Measurements from ENCODE around the gene GET4. TPM values are rescaled to one million over a fixed set of nuclear protein-coding genes. Genes with fewer than 3 reads are reported as not detected.
"Not testable (repeated sequence)": the region's sequence is repeated elsewhere in the genome, so short reads cannot be mapped to it uniquely, and the experiment has no call there.

The GET4 gene
- polyA plus RNA-seq, 2 donors = 43.2 to 44.5 TPM

DNA sequence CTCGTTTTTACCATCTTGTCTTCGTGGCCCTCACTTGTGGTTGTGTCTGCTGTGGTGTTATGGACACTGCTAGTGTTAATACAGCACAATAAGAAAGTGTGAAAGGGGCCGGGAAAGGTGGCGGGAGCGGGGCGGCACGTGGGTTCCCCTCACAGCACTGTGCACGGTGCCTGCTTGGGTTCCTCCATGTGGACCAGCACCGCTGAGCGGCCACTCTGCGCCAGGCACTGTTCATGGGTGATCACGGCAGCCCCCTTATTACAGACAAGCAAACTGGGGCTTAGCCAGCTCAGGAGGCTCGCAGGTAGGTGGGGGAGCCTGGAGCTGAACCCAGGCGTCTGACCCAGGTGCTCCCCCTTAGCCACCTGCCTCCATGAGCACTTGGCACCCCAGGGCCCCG, 31.8 kb upstream of the GET4 start:
- Histone ChIP-seq H3K36me3 (ENCODE audit: control insufficient read depth in 2 of 2, insufficient read depth in 2 of 2, low read length in 1 of 2) (peaks cover 21 to 37% of the 10 kb centered on the region in 2 donors), H3K27me3 (ENCODE audit: control insufficient read depth in 1 of 2, insufficient read depth in 2 of 2, low read length in 2 of 2) (no peaks in the 10 kb centered on the region), H3K27ac (ENCODE audit: low read depth in 2 of 2, low read length in 1 of 2) (no peak overlapping the region), H3K4me1 (ENCODE audit: control insufficient read depth in 2 of 2, insufficient read depth in 2 of 2, low read length in 1 of 2) (no peaks in the 10 kb centered on the region), H3K4me3 (ENCODE audit: low read depth in 1 of 2, low read length in 2 of 2) (no peak overlapping the region), H3K9me3 (ENCODE audit: control insufficient read depth in 2 of 2, insufficient read depth in 1 of 2, low read depth in 1 of 2, low read length in 1 of 2) (no peaks in the 10 kb centered on the region)
- WGBS, 2 donors = 94 to 95% methylated on average over 15 of the region's 15 CpGs

DNA sequence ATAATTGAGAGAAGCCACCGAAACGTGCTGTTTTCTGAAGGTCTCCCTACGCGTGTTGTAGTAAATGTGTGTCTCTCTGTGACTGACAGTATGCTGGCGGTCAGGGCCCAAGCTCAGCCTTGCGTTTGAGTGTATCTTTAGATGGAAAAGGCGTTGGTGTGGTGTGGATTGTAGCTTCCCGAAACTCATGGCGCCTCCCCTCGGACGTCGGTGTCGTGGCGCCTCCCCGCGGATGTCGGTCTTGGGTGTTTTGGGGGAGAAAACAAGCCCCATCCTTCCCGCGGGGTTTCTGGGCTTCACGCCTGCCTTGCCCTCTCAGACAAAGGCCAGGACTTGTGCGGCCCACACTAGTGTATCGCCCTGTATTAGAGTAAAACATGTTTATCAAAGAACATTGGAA, 31.3 kb upstream of the GET4 start:
- peak overlapping the region in 1 of 2 donors; percentile 35 for H3K27ac ChIP-seq (ENCODE audit: low read depth in 2 of 2, low read length in 1 of 2)
- no peaks in the 10 kb centered on the region for H3K9me3 ChIP-seq (ENCODE audit: control insufficient read depth in 2 of 2, insufficient read depth in 1 of 2, low read depth in 1 of 2, low read length in 1 of 2)
- 90 to 93% methylated on average over 22 of the region's 22 CpGs for WGBS, 2 donors
- peaks cover 25 to 40% of the 10 kb centered on the region in 2 donors for H3K36me3 ChIP-seq (ENCODE audit: control insufficient read depth in 2 of 2, insufficient read depth in 2 of 2, low read length in 1 of 2)
- H3K4me1 ChIP-seq (ENCODE audit: control insufficient read depth in 2 of 2, insufficient read depth in 2 of 2, low read length in 1 of 2) = no peaks in the 10 kb centered on the region
- no peaks in the 10 kb centered on the region for H3K27me3 ChIP-seq (ENCODE audit: control insufficient read depth in 1 of 2, insufficient read depth in 2 of 2, low read length in 2 of 2)
- no peak overlapping the region for H3K4me3 ChIP-seq (ENCODE audit: low read depth in 1 of 2, low read length in 2 of 2)

- Histone ChIP-seq H3K27ac (ENCODE audit: low read depth in 2 of 2, low read length in 1 of 2) (no peak overlapping the region), H3K4me3 (ENCODE audit: low read depth in 1 of 2, low read length in 2 of 2) (no peak overlapping the region), H3K36me3 (ENCODE audit: control insufficient read depth in 2 of 2, insufficient read depth in 2 of 2, low read length in 1 of 2) (peaks cover 25 to 37% of the 10 kb centered on the region in 2 donors), H3K4me1 (ENCODE audit: control insufficient read depth in 2 of 2, insufficient read depth in 2 of 2, low read length in 1 of 2) (no peaks in the 10 kb centered on the region), H3K9me3 (ENCODE audit: control insufficient read depth in 2 of 2, insufficient read depth in 1 of 2, low read depth in 1 of 2, low read length in 1 of 2) (no peaks in the 10 kb centered on the region), H3K27me3 (ENCODE audit: control insufficient read depth in 1 of 2, insufficient read depth in 2 of 2, low read length in 2 of 2) (no peaks in the 10 kb centered on the region)
- WGBS, 2 donors = 94 to 95% methylated on average over 11 of the region's 11 CpGs
These were observed 30.6 kb upstream of the GET4 start for GRCh38 chr7:845731-846130.

DNA sequence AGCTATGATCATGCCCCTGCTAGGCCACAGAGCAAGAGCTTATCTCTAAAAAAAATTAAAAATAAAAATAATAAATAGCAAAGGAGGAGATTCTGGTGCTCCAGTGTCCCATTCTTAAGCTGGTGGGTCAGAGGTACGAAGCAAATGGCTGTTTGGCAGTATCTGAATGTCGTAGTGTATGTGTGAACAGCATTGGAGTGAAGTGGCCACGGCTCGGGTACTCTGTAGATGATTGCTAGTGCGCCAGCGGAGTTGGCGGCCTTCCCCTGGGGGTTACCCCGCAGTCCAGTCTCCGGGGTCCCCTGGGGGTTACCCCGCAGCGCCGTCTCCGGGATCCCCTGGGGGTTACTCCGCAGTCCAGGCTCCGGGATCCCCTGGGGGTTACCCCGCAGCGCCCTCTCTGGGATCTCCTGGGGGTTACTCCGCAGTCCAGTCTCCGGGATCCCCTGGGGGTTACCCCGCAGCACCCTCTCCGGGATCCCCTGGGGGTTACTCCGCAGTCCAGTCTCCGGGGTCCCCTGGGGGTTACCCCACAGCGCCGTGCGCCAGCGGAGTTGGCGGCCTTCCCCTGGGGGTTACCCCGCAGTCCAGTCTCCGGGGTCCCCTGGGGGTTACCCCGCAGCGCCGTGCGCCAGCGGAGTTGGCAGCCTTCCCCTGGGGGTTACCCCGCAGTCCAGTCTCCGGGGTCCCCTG, 29.2 kb upstream of the GET4 start:
- not testable (repeated sequence) for H3K27ac ChIP-seq (ENCODE audit: low read depth in 2 of 2, low read length in 1 of 2); H3K9me3 ChIP-seq (ENCODE audit: control insufficient read depth in 2 of 2, insufficient read depth in 1 of 2, low read depth in 1 of 2, low read length in 1 of 2); H3K4me1 ChIP-seq (ENCODE audit: control insufficient read depth in 2 of 2, insufficient read depth in 2 of 2, low read length in 1 of 2); H3K27me3 ChIP-seq (ENCODE audit: control insufficient read depth in 1 of 2, insufficient read depth in 2 of 2, low read length in 2 of 2); H3K4me3 ChIP-seq (ENCODE audit: low read depth in 1 of 2, low read length in 2 of 2)
- WGBS, 2 donors = 92 to 94% methylated on average over 26 to 30 of the region's 37 CpGs
- peaks cover 25 to 43% of the 10 kb centered on the region in 2 donors for H3K36me3 ChIP-seq (ENCODE audit: control insufficient read depth in 2 of 2, insufficient read depth in 2 of 2, low read length in 1 of 2)

DNA sequence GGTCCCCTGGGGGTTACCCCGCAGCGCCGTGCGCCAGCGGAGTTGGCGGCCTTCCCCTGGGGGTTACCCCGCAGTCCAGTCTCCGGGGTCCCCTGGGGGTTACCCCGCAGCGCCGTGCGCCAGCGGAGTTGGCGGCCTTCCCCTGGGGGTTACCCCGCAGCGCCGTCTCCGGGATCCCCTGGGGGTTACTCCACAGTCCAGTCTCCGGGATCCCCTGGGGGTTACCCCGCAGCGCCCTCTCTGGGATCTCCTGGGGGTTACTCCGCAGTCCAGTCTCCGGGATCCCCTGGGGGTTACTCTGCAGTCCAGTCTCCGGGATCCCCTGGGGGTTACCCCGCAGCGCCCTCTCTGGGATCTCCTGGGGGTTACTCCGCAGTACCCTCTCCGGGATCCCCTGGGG, 28.6 kb upstream of the GET4 start:
- H3K9me3 ChIP-seq (ENCODE audit: control insufficient read depth in 2 of 2, insufficient read depth in 1 of 2, low read depth in 1 of 2, low read length in 1 of 2); H3K4me3 ChIP-seq (ENCODE audit: low read depth in 1 of 2, low read length in 2 of 2); H3K4me1 ChIP-seq (ENCODE audit: control insufficient read depth in 2 of 2, insufficient read depth in 2 of 2, low read length in 1 of 2); H3K27me3 ChIP-seq (ENCODE audit: control insufficient read depth in 1 of 2, insufficient read depth in 2 of 2, low read length in 2 of 2); H3K27ac ChIP-seq (ENCODE audit: low read depth in 2 of 2, low read length in 1 of 2): not testable (repeated sequence)
- WGBS, 2 donors = 97 to 99% methylated on average over 14 to 21 of the region's 28 CpGs
- H3K36me3 ChIP-seq (ENCODE audit: control insufficient read depth in 2 of 2, insufficient read depth in 2 of 2, low read length in 1 of 2) = peaks cover 27 to 44% of the 10 kb centered on the region in 2 donors

- H3K4me1 ChIP-seq (ENCODE audit: control insufficient read depth in 2 of 2, insufficient read depth in 2 of 2, low read length in 1 of 2) = no peaks in the 10 kb centered on the region
- H3K36me3 ChIP-seq (ENCODE audit: control insufficient read depth in 2 of 2, insufficient read depth in 2 of 2, low read length in 1 of 2) = peaks cover 26 to 48% of the 10 kb centered on the region in 2 donors
- H3K27me3 ChIP-seq (ENCODE audit: control insufficient read depth in 1 of 2, insufficient read depth in 2 of 2, low read length in 2 of 2) = no peaks in the 10 kb centered on the region
- no peak overlapping the region for H3K4me3 ChIP-seq (ENCODE audit: low read depth in 1 of 2, low read length in 2 of 2)
- 94% methylated on average over 14 of the region's 14 CpGs for WGBS, 2 donors
- no peaks in the 10 kb centered on the region for H3K9me3 ChIP-seq (ENCODE audit: control insufficient read depth in 2 of 2, insufficient read depth in 1 of 2, low read depth in 1 of 2, low read length in 1 of 2)
- no peak overlapping the region for H3K27ac ChIP-seq (ENCODE audit: low read depth in 2 of 2, low read length in 1 of 2)
These were observed 27.2 kb upstream of the GET4 start for GRCh38 chr7:849145-849544.

DNA sequence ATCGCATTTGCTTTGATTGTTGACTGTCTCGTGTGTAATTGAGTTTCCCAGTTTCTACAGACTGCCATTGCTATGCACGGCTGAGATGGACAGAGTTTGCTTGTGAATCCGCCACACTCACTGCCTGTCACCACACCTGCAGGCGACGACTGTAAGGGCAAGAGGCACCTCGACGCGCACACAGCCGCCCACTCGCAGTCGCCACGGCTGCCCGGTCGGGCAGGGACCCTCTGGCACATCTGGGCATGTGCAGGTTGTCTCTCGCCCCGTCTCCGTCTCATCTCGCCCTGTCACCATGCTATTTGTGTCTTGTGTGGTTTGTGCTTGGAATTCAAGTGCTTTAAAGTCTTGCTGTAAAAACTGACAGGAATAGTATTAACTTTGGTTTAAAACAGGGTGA, 26.6 kb upstream of the GET4 start:
- Histone ChIP-seq H3K4me1 (ENCODE audit: control insufficient read depth in 2 of 2, insufficient read depth in 2 of 2, low read length in 1 of 2) (no peaks in the 10 kb centered on the region), H3K27me3 (ENCODE audit: control insufficient read depth in 1 of 2, insufficient read depth in 2 of 2, low read length in 2 of 2) (no peaks in the 10 kb centered on the region), H3K27ac (ENCODE audit: low read depth in 2 of 2, low read length in 1 of 2) (no peak overlapping the region), H3K36me3 (ENCODE audit: control insufficient read depth in 2 of 2, insufficient read depth in 2 of 2, low read length in 1 of 2) (peaks cover 26 to 45% of the 10 kb centered on the region in 2 donors), H3K9me3 (ENCODE audit: control insufficient read depth in 2 of 2, insufficient read depth in 1 of 2, low read depth in 1 of 2, low read length in 1 of 2) (no peaks in the 10 kb centered on the region), H3K4me3 (ENCODE audit: low read depth in 1 of 2, low read length in 2 of 2) (no peak overlapping the region)
- WGBS, 2 donors = 81 to 88% methylated on average over 19 of the region's 19 CpGs

GRCh38 chr7:851204-851603, 25.1 kb upstream of the GET4 start:
- no peaks in the 10 kb centered on the region for H3K4me1 ChIP-seq (ENCODE audit: control insufficient read depth in 2 of 2, insufficient read depth in 2 of 2, low read length in 1 of 2)
- no peak overlapping the region for H3K4me3 ChIP-seq (ENCODE audit: low read depth in 1 of 2, low read length in 2 of 2)
- no peaks in the 10 kb centered on the region for H3K9me3 ChIP-seq (ENCODE audit: control insufficient read depth in 2 of 2, insufficient read depth in 1 of 2, low read depth in 1 of 2, low read length in 1 of 2)
- peaks cover 24 to 50% of the 10 kb centered on the region in 2 donors for H3K36me3 ChIP-seq (ENCODE audit: control insufficient read depth in 2 of 2, insufficient read depth in 2 of 2, low read length in 1 of 2)
- H3K27ac ChIP-seq (ENCODE audit: low read depth in 2 of 2, low read length in 1 of 2) = no peak overlapping the region
- 90% methylated on average over 14 of the region's 14 CpGs for WGBS, 2 donors
- H3K27me3 ChIP-seq (ENCODE audit: control insufficient read depth in 1 of 2, insufficient read depth in 2 of 2, low read length in 2 of 2) = no peaks in the 10 kb centered on the region

GRCh38 chr7:853366-854117, 22.8 kb upstream of the GET4 start:
- H3K36me3 ChIP-seq (ENCODE audit: control insufficient read depth in 2 of 2, insufficient read depth in 2 of 2, low read length in 1 of 2) = peaks cover 33 to 64% of the 10 kb centered on the region in 2 donors
- H3K27ac ChIP-seq (ENCODE audit: low read depth in 2 of 2, low read length in 1 of 2) = no peak overlapping the region
- H3K4me3 ChIP-seq (ENCODE audit: low read depth in 1 of 2, low read length in 2 of 2) = no peak overlapping the region
- H3K4me1 ChIP-seq (ENCODE audit: control insufficient read depth in 2 of 2, insufficient read depth in 2 of 2, low read length in 1 of 2) = no peaks in the 10 kb centered on the region
- no peaks in the 10 kb centered on the region for H3K9me3 ChIP-seq (ENCODE audit: control insufficient read depth in 2 of 2, insufficient read depth in 1 of 2, low read depth in 1 of 2, low read length in 1 of 2)
- no peaks in the 10 kb centered on the region for H3K27me3 ChIP-seq (ENCODE audit: control insufficient read depth in 1 of 2, insufficient read depth in 2 of 2, low read length in 2 of 2)
- 91 to 92% methylated on average over 33 of the region's 33 CpGs for WGBS, 2 donors

Data from esophagus (tissue), 2 donors.